Measurements from ENCODE around the gene G6PC2.
"Not testable (repeated sequence)": the region's sequence is repeated elsewhere in the genome, so short reads cannot be mapped to it uniquely, and the experiment has no call there.

G6PC2 gene, protein sequence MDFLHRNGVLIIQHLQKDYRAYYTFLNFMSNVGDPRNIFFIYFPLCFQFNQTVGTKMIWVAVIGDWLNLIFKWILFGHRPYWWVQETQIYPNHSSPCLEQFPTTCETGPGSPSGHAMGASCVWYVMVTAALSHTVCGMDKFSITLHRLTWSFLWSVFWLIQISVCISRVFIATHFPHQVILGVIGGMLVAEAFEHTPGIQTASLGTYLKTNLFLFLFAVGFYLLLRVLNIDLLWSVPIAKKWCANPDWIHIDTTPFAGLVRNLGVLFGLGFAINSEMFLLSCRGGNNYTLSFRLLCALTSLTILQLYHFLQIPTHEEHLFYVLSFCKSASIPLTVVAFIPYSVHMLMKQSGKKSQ

DNA sequence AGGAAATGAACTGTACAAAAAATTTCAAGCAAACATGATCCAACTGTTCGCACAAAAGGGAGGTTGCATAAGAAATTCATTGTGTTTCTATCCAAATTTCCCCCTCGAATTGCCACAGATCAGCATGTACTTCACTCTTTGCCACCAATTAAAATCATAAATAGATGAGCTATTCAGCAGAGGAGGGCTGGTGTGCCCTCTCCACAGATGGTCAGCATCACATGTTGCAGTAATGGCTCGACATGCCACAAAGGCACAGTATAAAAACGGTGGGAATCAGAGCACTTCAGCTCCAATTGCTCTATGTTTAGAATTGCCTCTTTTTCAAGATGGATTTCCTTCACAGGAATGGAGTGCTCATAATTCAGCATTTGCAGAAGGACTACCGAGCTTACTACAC is at the start of gene G6PC2:
Gene G6PC2, plus strand, starts transcription at position 289 of the 400 bp plus-strand sequence. Its CDS starts 41 bp downstream, at position 330.
- no peak for DNase-seq (ENCODE audit: low read depth in 2 of 2)

DNA sequence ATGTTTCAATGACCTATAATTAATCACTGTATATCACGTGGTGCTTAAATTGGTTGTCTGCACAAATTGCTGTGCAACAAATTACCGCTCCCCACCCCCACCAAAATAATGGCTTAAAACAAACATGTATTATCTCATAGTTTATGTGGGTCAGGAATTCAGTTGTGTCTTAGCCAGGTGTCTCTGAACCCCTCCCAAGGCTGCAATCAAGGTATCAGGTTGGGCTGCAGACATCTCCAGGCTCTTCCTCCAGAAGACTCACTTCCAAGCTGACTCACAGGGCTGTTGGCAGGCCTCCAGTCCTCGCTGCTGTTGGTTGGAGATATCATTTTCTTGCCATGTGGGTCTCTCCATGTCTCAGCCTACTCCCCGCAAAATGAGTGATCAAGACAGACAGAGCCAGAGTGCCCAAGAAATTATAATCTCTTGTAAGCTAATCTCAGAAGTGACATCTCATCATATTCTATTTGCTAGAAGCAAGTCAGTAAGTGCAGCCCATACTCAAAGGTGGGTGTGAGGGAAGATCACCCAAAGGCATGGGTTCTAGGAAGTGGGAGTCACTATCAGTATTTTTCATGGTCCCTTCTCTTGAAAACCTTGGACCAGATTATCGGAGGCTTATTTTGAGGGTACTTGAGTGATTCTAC is 49.3 kb upstream of the G6PC2 start:
- no peak for DNase-seq (ENCODE audit: low read depth in 2 of 2)

DNA sequence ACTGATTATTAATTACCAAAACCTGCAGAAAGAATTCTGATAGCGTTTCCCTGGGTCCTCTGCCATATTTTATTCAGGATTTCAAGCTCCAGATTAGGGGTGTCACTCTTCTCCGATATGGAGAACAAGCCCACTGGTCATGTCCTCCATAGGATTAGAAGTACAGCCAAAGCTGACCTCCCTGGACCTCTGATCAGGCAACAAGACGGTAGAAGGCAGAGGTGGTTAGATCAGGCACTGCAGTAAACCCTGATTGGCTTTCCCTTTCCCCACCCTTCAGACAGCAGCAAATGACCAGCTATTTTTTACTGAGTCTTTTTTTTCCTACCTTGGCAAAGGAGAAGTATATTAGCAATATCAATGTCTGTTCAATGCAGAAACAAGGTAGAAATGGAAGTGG is 48.6 kb upstream of the G6PC2 start:
- no peak for DNase-seq (ENCODE audit: low read depth in 2 of 2)

DNA sequence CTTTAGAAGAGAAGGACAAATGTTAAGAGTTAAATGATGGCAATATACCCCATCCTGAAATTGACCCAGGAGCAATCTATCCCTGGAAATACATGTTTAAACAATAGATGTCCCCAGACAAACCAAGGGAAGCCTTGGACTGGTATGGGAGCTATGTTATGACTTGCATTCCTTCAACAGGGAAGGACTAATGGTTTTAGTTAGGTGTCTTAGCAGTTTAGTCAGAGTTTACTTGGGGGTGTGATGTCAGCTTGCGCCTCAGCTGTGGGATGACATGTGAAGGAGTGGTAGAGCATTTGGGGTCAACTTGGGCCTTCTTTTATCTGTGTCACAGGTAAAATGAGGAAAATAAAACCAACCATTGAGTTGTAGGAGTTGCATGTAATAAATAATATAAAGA is 47.6 kb upstream of the G6PC2 start:
- no peak for DNase-seq (ENCODE audit: low read depth in 2 of 2)

DNA sequence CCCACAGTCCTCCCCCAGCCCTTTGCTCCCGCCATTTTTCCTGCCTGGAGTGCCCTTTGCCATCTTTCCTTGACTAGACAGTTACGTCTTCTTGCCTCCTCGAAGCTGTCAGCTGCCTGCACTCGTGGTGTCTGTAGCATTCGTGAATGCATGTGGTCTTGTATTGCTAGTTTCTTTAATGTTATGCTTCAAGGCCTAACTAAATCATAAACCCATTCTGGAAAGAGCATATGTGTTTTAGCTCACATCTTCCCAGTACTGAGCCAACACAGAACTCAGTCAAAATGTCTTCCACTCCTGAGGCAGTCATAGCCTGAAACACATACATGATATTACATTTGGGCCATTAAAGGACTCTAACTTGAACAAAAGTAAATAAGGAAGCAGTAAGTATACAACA is 46.4 kb upstream of the G6PC2 start:
- no peak for DNase-seq (ENCODE audit: low read depth in 2 of 2)

DNA sequence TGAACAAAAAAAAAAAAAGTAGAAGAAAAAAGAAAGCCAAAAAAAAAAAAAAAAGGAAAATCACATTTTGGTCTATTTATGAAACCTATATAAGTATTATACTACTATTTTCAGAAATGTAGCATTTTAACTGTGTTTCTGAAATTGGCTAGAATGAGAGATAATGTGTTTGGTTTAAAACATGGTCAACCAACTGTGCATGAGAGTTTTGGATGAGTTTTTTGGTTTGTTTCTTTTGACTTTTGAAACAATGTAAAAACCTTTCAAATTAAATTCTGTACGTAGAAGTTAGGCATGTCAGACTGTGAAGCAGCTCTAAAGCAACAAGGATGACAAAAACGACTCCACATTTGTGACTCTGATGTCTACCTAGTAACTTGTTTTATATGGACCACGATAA is 45.5 kb upstream of the G6PC2 start:
- no peak for DNase-seq (ENCODE audit: low read depth in 2 of 2)

DNA sequence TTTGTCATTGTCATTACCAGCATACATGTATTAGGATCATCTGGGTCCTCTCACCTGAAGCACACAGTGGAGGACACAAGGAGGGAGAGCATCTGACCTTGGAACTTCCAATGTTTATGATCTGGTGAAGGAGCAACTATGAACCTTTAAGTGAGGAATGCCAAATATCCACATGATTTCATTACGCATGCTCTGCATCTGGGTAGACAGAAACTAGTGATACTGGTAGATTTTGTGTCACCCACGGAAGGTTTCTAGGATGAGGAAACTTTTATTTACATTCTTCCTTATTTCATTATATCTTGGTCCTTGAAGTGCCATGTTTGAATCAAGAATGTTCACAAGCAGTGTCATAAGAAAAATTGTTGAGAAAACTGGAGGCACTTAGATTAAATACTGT is 42.9 kb upstream of the G6PC2 start:
- DNase-seq (ENCODE audit: low read depth in 2 of 2): no peak

DNA sequence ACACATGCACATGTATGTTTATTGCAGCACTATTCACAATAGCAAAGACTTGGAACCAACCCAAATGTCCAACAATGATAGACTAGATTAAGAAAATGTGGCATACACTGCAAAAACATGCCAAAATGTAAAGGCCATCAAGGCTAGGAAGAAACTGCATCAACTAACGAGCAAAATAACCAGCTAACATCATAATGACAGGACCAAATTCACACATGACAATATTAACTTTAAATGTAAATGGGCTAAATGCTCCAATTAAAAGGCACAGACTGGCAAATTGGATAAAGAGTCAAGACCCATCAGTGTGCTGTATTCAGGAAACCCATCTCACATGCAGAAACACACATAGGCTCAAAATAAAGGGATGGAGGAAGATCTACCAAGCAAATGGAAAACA is 33.9 kb upstream of the G6PC2 start:
- not testable (repeated sequence) for DNase-seq (ENCODE audit: low read depth in 2 of 2)

DNA sequence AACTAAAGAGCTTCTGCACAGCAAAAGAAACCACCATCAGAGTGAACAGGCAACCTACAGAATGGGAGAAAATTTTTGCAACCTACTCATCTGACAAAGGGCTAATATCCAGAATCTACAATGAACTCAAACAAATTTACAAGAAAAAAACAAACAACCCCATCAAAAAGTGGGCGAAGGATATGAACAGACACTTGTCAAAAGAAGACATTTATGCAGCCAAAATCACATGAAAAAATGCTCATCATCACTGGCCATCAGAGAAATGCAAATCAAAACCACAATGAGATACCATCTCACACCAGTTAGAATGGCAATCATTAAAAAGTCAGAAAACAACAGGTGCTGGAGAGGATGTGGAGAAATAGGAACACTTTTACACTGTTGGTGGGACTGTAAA is 30.7 kb upstream of the G6PC2 start:
- not testable (repeated sequence) for DNase-seq (ENCODE audit: low read depth in 2 of 2)

DNA sequence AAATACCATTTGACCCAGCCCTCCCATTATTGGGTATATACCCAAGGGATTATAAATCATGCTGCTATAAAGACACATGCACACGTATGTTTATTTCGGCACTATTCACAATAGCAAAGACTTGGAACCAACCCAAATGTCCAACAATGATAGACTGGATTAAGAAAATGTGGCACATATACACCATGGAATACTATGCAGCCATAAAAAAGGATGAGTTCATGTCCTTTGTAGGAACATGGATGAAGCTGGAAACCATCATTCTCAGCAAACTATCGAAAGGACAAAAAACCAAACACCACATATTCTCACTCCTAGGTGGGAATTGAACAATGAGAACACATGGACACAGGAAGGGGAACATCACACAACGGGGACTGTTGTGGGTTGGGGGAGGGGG is 30.3 kb upstream of the G6PC2 start:
- not testable (repeated sequence) for DNase-seq (ENCODE audit: low read depth in 2 of 2)

DNA sequence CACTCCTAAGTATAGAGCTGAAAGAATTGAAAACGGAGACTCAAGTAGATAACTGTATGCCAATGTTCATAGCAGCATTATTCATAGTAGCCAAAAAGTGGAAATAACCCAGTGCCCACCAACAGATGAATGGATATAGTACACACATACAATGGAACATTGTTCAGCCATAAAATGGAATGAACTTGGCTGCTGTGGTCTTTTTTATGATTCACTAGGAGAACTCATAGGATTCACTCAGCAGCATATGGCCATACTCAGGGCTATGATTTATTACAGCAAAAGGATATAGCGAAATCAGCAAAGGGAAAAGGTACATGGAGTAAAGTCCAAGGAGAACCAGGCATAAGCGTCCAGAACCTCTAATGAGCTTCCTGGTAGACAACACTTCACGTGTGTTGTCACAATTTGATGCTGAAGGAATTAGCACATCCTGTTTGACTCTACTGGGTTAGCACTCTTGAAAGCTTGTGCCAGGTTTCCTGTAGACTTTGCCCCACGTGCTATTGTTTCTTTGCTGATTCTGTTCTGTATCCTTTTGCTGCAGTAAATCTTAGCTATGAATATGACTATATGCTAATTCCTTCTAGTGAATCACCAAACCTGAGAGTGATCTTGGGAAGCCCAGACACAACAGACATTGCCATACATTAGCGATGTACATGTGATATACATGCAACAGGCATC is 26.6 kb upstream of the G6PC2 start:
- no peak for DNase-seq (ENCODE audit: low read depth in 2 of 2)

DNA sequence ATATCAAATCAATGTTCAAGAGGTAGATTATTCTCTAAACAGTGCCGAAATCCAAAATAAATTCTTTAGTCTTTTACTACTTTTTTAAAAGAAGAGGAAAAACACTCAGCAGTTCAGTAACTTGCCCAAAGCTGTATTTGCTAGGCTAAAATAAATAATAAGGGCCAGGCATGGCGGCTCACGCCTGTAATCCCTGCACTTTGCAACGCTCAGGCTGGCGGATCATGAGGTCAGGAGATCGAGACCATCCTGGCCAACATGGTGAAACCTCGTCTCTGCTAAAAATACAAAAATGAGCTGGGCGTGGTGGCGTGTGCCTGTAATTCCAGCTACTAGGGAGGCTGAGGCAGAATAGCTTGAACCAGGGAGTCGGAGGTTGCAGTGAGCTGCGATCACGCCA is 18.9 kb upstream of the G6PC2 start:
- not testable (repeated sequence) for DNase-seq (ENCODE audit: low read depth in 2 of 2)

DNA sequence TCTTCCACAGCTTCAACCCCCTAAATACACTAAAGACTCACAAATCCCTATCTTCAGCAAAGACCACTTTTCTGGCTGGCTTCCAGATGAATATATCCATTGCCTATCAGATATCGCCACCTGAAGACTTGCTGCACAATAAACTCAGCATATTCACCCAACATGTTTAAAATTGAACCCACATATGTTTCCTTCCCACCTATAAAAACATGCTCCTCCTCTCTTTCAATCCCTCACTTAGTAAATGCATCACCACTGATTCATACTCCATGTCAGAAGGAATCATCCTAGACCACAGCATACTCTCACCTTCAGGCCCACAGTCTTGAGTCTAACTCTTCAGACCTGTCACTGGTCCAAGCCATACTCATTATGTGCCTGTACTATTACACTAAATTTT is 16.1 kb upstream of the G6PC2 start:
- no peak for DNase-seq (ENCODE audit: low read depth in 2 of 2)

DNA sequence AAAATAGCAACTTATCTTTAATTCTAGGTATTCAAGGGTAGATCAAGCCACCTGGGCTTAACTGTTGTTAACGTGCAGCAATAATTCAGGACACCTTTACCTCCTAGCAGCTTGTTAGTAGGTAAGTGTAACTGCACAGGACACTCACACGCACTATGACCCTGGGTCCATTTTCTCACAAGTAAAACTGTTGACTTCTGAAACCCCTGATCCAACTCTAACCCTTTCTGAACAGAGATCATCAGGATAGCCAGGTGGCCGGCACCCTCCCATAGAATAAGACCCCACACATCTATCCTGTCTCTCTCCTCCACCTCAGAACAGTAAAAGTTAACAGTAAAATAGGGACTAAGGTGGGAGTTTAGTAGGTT is 11.5 kb upstream of the G6PC2 start:
- no peak for DNase-seq (ENCODE audit: low read depth in 2 of 2)

DNA sequence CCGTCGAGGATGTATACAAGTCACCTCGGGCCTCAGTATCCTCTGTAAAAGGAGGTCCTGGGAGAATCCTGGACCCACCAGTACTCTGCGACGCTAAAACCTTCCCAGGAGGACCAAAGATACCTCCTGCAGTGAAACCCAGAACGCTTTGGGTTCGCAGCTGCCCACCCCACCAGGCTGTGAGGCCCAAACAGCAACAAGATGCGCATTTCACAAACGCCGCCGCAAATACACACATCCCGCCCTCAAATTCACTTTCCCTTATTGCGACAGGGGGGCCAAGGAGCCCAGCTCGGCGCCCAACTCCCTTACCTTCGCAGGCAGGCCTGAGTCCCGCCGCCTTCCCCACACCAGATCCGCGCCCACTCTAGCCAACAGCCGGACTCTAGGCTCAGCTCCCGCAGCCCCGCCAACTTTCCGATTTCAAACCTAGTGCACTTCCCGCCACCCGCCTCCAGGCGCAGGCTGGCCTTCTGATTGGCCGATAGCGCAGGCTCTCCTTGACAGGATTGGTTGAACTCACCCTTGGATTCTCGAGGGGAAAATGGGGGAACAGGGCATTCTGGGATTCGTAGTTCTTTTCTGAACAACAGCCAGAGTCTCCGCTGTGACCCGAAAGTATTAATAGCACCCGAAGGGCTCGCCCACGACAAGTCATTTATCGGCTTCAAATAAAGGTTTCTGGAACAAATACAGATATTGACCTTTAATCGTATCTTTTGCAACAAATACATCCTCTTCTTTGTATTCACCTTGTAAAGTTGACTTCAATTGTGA is 10.9 kb upstream of the G6PC2 start, which contains the start of gene SPC25:
Gene SPC25, minus strand, starts transcription at position 425 of the 777 bp plus-strand sequence. CDS start 911 bp downstream, outside the sequence.
- DNase-seq (ENCODE audit: low read depth in 2 of 2): peak; percentile 82 to 84

DNA sequence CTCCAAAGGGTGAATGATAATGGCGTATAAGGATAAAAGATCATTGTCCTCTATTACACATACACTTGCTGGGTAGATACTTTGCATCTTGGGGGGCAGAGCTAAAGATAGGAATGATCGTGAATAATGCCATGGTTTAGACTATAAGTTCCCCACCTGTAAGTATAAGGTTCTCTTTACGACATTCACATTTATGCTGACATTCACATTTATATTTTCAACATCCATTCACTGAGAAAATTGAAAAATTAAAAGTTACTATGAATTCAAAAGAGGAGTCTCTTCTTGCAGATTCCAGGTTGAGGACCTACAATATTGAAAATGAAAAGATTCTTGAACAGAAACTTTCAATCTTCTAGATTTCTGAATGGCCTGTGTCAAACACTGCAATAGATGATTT is 8.8 kb upstream of the G6PC2 start:
- DNase-seq (ENCODE audit: low read depth in 2 of 2): no peak

DNA sequence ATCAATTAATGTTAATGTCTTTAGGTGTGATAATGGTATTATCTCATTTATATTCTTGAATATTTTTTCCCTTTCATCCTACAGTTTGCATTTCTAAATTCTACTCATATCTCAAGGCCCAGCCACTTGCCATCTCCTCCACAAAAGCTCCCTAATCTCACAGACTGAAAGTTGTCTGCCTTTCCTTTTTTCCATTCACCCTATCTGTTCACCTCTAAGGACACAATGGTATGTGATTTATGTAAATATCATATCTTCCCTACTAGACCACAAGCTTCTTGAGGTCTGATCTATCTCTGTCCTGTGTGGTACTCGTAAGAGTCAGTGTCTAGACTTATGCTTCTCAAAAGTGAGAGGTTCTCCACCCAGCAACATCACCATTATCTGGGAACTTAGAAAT is 7.0 kb upstream of the G6PC2 start:
- DNase-seq (ENCODE audit: low read depth in 2 of 2): no peak

DNA sequence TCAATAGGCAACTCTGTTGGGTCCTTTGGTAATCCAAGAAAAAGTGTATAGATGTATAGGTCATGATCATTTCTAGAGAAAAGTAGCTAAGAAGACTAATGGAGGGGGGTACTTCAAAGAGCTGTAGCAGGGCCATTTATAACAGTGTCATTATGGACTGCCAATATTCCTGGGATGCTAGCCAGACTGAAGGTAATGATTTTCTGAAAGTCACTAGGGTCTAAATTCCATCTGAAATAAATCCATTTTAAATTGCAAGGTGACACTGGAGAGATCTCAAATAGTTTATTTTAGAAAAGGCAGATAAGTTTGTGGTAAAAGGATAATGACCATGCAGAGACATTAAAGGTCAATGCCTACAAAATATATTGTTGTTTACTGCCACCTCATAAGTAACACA is 6.4 kb upstream of the G6PC2 start:
- DNase-seq (ENCODE audit: low read depth in 2 of 2): no peak

DNA sequence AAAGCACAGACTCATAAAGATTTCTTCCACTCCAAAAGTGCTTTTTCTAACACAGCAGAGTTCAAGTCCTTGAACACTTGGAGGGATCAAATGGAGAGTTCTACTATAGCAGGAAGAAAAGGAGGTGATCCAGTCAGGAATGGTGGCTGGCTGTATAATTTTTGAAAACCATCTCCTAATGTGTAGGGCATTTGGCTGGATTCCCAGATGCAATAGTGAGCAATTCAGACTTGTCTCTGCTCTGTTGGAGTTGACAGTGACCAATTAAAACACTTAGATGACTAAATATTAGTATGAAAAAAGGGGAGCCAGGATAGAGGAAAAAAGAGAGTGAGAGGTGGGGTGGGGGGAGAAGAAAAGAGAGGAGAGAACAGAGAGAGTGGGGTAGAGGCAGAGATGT is 5.3 kb upstream of the G6PC2 start:
- no peak for DNase-seq (ENCODE audit: low read depth in 2 of 2)

DNA sequence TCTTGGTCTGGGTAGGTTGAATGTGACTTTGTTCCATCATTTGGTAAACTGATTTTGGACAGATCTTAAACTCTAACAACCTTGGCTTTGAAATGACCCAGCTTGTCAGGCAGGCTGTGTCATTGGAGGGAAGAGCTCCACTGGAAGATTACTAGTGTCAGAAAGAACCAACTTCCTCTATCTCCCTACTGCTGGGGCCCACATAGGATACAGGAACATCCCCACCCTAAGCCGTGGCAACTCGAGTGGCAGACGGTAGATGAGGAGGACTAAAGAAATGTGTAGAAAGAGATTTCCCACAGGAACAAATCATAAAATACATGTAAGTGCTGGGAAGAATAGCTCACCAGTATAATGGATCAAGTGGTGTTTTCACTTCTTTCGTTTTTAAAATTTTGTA is 4.3 kb upstream of the G6PC2 start:
- DNase-seq (ENCODE audit: low read depth in 2 of 2): no peak

DNA sequence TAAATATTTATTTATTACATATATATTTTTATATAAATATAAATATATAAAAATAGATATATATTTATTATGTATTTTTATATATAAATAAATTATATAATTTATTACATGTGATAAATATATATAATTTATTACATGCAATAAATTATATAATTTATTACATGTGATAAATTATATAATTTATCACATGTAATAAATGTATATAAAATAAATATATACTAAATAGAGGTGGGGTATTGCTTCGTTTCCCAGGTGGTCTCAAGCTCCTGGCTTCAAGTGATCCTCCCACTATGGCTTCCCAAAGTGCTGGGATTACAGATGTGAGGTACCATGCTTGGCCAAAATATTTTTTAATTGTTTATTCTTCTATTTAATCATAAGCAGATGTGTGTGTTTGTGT is 3.6 kb upstream of the G6PC2 start:
- no peak for DNase-seq (ENCODE audit: low read depth in 2 of 2)

DNA sequence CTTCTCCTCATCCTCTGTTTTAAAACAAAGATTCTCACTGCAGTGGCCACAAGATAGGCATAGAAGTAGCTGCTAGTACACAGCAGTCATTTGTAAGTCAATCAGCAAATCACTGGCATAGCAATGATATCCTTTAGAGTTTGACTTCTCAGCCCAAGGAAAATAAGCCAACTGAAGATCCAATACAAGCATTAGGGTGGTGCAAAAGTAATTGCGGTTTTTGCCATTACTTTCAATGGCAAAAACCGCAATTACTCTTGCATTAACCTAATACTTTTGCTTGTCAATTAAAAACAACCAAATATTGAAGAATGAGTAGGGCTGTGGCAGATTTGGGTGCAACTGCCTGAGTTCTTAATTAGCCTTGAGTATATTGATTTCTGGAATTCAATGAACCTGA is 2.8 kb downstream of the G6PC2 start:
- DNase-seq (ENCODE audit: low read depth in 2 of 2): no peak

All from stimulated activated CD8-positive, alpha-beta memory T cell treated with anti-CD3 and anti-CD28 coated beads, Interleukin-15, amount 100 ng/mL, for 48 hours (primary cell).